Ishikawa (cell line): ENCODE measurements around the gene CD3E.

ENCODE experiments used
- EGR1 ChIP-seq: IDR thresholded peaks from 2 replicates; pipeline ENCODE4 v1.6.1; 2012
- MAX ChIP-seq: IDR thresholded peaks from 2 replicates; pipeline ENCODE4 v1.6.1; 2012
- NFIC ChIP-seq: IDR thresholded peaks from 2 replicates; pipeline ENCODE4 v1.6.1; 2012
- TAF1 ChIP-seq: IDR thresholded peaks from 2 replicates; pipeline ENCODE4 v1.6.1; 2012; ENCODE audit warnings: low read depth, mild to moderate bottlenecking

GRCh38 chr11:118272001-118272400 is 32.5 kb upstream of the CD3E start:
- TF ChIP-seq TAF1 (no peak), NFIC (no peak), MAX (no peak), EGR1 (no peak)
